HCT116 (cell line): ENCODE data around the gene SLC6A17. TPM values are rescaled to one million over a fixed set of nuclear protein-coding genes. Genes with fewer than 3 reads are reported as not detected.

Experiments
- ATAC-seq: fragments of 200-7000 bp; cut with Tn5 transposase; 2 replicates; pipeline ENCODE4 v1.9.1; 2020; ENCODE audit warnings: mild to moderate bottlenecking, moderate library complexity
- BruUV-seq: library from RNA; stranded (reverse); fragments of 400-500 nt; replicated peaks from 2 replicates; lab custom pipeline; 2021; lab: Mats Ljungman, UMichigan
- CTCF ChIA-PET: fragments of 300-600 bp; sonication (Branson Sonifier 250); formaldehyde crosslinking; loops from one replicate; lab custom pipeline; 2021; ENCODE audit warnings: antibody characterized with exemption; lab: Charles Lee
- POLR2A ChIA-PET: fragments of 300-600, 350-600 bp; sonication (Branson Sonifier 250); formaldehyde crosslinking; loops from one replicate; lab custom pipeline; 2021; ENCODE audit warnings: antibody characterized with exemption; lab: Charles Lee
- RAD21 ChIA-PET, 2 experiments: fragments of 300-600 bp; sonication (Branson Sonifier 250); formaldehyde crosslinking; loops; one replicate each; lab custom pipeline; 2023; ENCODE audit warnings: low total read pairs in 2 of 2; ENCODE audit not compliant: uncharacterized antibody in 2 of 2, unreplicated experiment in 2 of 2, low non-redundant PET in 1 of 2; lab: Charles Lee
- DNase-seq: peaks from one replicate; pipeline ENCODE4 v3.0.0-alpha.2; 2010; ENCODE audit warnings: low read depth, low spot score
- H2AFZ ChIP-seq: fragments of 200-600 bp; shearing (Covaris generic), sonication (generic); 2 replicates; pipeline ENCODE4 v1.6.1; 2017; ENCODE audit warnings: low read depth, mixed run types, mixed read lengths, antibody characterized with exemption, low read length; ENCODE audit not compliant: poor library complexity, severe bottlenecking
- H3K27ac ChIP-seq: 2 replicates; pipeline ENCODE4 v1.5.1; 2012; ENCODE audit warnings: low read depth, low read length
- H3K27me3 ChIP-seq: fragments of 200-600 bp; sonication (generic); 2 replicates; pipeline ENCODE4 v1.6.1; 2016; ENCODE audit warnings: mixed run types, low read length, mixed read lengths; ENCODE audit not compliant: insufficient read depth
- H3K36me3 ChIP-seq, 2 experiments: fragments of 200-500 bp in 1 of 2; fragments of 200-600 bp in 1 of 2; sonication (Bioruptor generic) in 1 of 2; sonication (generic) in 1 of 2; 2 replicates each; pipeline versions ENCODE4 v1.5.1 to v1.6.1; 2014 to 2016; ENCODE audit warnings: low read length in 2 of 2, inconsistent platforms in 1 of 2, mixed read lengths in 1 of 2, mixed run types in 1 of 2; ENCODE audit not compliant: insufficient read depth in 2 of 2, control insufficient read depth in 1 of 2
- H3K4me1 ChIP-seq, 2 experiments: fragments of 200-600 bp in 1 of 2; sonication (generic) in 1 of 2; 2 replicates each; pipeline versions ENCODE4 v1.5.1 to v1.6.1; 2012 to 2017; ENCODE audit warnings: low read length in 2 of 2, inconsistent platforms in 1 of 2, mild to moderate bottlenecking in 1 of 2, mixed read lengths in 1 of 2, mixed run types in 1 of 2, moderate library complexity in 1 of 2; ENCODE audit not compliant: insufficient read depth in 2 of 2, control insufficient read depth in 1 of 2
- H3K4me2 ChIP-seq: fragments of 200-600 bp; sonication (generic); 2 replicates; pipeline ENCODE4 v1.6.1; 2017; ENCODE audit warnings: mixed run types, low read length, mixed read lengths
- H3K4me3 ChIP-seq, 2 experiments: fragments of 200-600 bp in 1 of 2; sonication (generic) in 1 of 2; replicated peaks in 1 of 2; 2 replicates each; pipeline ENCODE4 v1.5.1; 2011 to 2016; ENCODE audit warnings: low read length in 2 of 2, control low read depth in 1 of 2, low read depth in 1 of 2, mild to moderate bottlenecking in 1 of 2, mixed read lengths in 1 of 2, mixed run types in 1 of 2
- H3K79me2 ChIP-seq: fragments of 200-600 bp; sonication (generic); 2 replicates; pipeline ENCODE4 v1.6.1; 2017; ENCODE audit warnings: mild to moderate bottlenecking, mixed run types, low read length, moderate library complexity, mixed read lengths; ENCODE audit not compliant: insufficient read depth
- H3K9ac ChIP-seq: fragments of 200-600 bp; sonication (generic); 2 replicates; pipeline ENCODE4 v1.6.1; 2016; ENCODE audit warnings: low read length, mixed read lengths
- H3K9me2 ChIP-seq: fragments of 200-600 bp; sonication (generic), shearing (Covaris generic); 2 replicates; pipeline ENCODE4 v1.6.1; 2017; ENCODE audit warnings: mixed run types, mild to moderate bottlenecking, moderate library complexity; ENCODE audit not compliant: insufficient read depth
- H3K9me3 ChIP-seq, 2 experiments: fragments of 200-500 bp in 1 of 2; fragments of 200-600 bp in 1 of 2; sonication (Bioruptor generic) in 1 of 2; sonication (generic) in 1 of 2; 2 replicates each; pipeline ENCODE4 v1.6.1; 2014 to 2017; ENCODE audit warnings: low read length in 2 of 2, mixed read lengths in 2 of 2, inconsistent platforms in 1 of 2, low read depth in 1 of 2, mild to moderate bottlenecking in 1 of 2, mixed run types in 1 of 2, moderate library complexity in 1 of 2; ENCODE audit not compliant: control insufficient read depth in 1 of 2, insufficient read depth in 1 of 2
- H4K20me1 ChIP-seq: fragments of 200-600 bp; sonication (generic), shearing (Covaris generic); 2 replicates; pipeline ENCODE4 v1.6.1; 2017; ENCODE audit warnings: mixed run types, mild to moderate bottlenecking, moderate library complexity; ENCODE audit not compliant: insufficient read depth
- CBX3 ChIP-seq: IDR thresholded peaks from 2 replicates; pipeline ENCODE4 v1.6.1; 2012; ENCODE audit warnings: low read depth
- EGR1 ChIP-seq: IDR thresholded peaks from 2 replicates; pipeline ENCODE4 v1.6.1; 2012; ENCODE audit warnings: low read depth
- ELF1 ChIP-seq: IDR thresholded peaks from 2 replicates; pipeline ENCODE4 v1.6.1; 2012; ENCODE audit warnings: low read depth, borderline replicate concordance
- EZH2 ChIP-seq: fragments of 200-600 bp; sonication (generic); IDR thresholded peaks from 2 replicates; pipeline ENCODE4 v1.6.1; 2017; ENCODE audit warnings: antibody characterized with exemption, mixed run types
- EZH2phosphoT487 ChIP-seq: fragments of 200-600 bp; IDR thresholded peaks from 2 replicates; pipeline ENCODE4 v1.6.1; 2018; ENCODE audit warnings: antibody characterized with exemption, borderline replicate concordance
- FOSL1 ChIP-seq: IDR thresholded peaks from 2 replicates; pipeline ENCODE4 v1.6.1; 2012; ENCODE audit warnings: low read depth
- MAX ChIP-seq: IDR thresholded peaks from 2 replicates; pipeline ENCODE4 v1.6.1; 2012
- POLR2AphosphoS5 ChIP-seq: IDR thresholded peaks from 2 replicates; pipeline ENCODE4 v1.6.1; 2011; ENCODE audit warnings: mild to moderate bottlenecking, low read depth, low read length, moderate library complexity
- RAD21 ChIP-seq: IDR thresholded peaks from 2 replicates; pipeline ENCODE4 v1.6.1; 2012; ENCODE audit warnings: low read depth, mild to moderate bottlenecking
- REST ChIP-seq: IDR thresholded peaks from 2 replicates; pipeline ENCODE4 v1.6.1; 2012; ENCODE audit warnings: low read depth
- SIN3A ChIP-seq: IDR thresholded peaks from 2 replicates; pipeline ENCODE4 v1.6.1; 2012; ENCODE audit warnings: low read depth
- SRF ChIP-seq: IDR thresholded peaks from 2 replicates; pipeline ENCODE4 v1.6.1; 2012; ENCODE audit warnings: low read depth
- TCF7L2 ChIP-seq: IDR thresholded peaks from 2 replicates; pipeline ENCODE4 v1.7.0; 2011; ENCODE audit warnings: borderline replicate concordance, inconsistent platforms; ENCODE audit not compliant: insufficient read depth, insufficient read length; ENCODE audit errors: extremely low read depth
- ZBTB33 ChIP-seq: IDR thresholded peaks from 2 replicates; pipeline ENCODE4 v1.6.1; 2011; ENCODE audit warnings: mild to moderate bottlenecking, low read length, moderate library complexity; ENCODE audit not compliant: insufficient replicate concordance; ENCODE audit errors: extremely low read depth
- ZFX ChIP-seq: fragments of 450-650 bp; IDR thresholded peaks from 2 replicates; pipeline ENCODE4 v1.6.1; 2017
- intact Hi-C: fragments of 100-400 bp; cut with micrococcal nuclease; formaldehyde crosslinking; loops from 2 replicates; pipeline ENCODE4 v1.10.0; 2022
- total RNA-seq: library from RNA; stranded (reverse); gene quantifications from one replicate; pipeline ENCODE4 v1.2.1, GENCODE V29; 2021; ENCODE audit not compliant: unreplicated experiment
- TF ChIP-seq, protein P1 (sequence below), 3 experiments: fragments of 200-600 bp in 1 of 3; sonication (generic) in 1 of 3; IDR thresholded peaks in 2 of 3; conservative IDR thresholded peaks in 1 of 3; 2 replicates each; pipeline ENCODE4 v1.5.1; 2012 to 2017; ENCODE audit warnings: low read depth in 2 of 3, low read length in 2 of 3, antibody characterized with exemption in 1 of 3, borderline replicate concordance in 1 of 3, control low read depth in 1 of 3, mild to moderate bottlenecking in 1 of 3, mixed read lengths in 1 of 3, mixed run types in 1 of 3, moderate library complexity in 1 of 3; ENCODE audit not compliant: insufficient read depth in 1 of 3
- TF ChIP-seq, protein P2 (sequence below): IDR thresholded peaks from 2 replicates; pipeline ENCODE4 v1.6.1; 2012

SLC6A17 gene
- total RNA-seq, 1 experiment from 2014 or later: 10.5 TPM

DNA sequence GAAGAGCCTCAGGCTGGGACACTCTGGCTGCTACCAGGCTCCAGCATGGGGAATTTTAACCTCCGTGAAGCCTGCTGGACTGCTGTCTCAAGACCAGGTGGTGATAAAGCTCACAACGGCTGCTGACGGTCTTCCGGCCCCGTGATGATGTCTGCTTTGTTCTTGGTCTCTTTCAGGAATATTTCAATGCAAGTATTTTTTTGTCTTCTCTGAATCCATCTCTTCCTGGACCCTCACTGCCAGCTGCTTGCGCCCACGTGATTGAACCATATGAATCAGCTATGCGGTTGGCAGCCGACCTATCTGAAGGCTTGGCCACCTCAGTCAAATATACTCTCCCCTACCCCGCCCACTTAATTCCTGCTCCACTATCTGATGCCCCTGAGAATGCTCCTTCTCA is 14.6 kb upstream of the SLC6A17 start:
- H3K4me3 ChIP-seq: no peak overlapping the region
- no peaks in the 10 kb centered on the region for H4K20me1 ChIP-seq
- H3K9ac ChIP-seq: no peak overlapping the region
- H3K4me2 ChIP-seq: no peak overlapping the region
- RAD21 ChIA-PET: no interaction called here
- no peaks in the 10 kb centered on the region for H3K36me3 ChIP-seq
- TF ChIP-seq, protein P1, sequence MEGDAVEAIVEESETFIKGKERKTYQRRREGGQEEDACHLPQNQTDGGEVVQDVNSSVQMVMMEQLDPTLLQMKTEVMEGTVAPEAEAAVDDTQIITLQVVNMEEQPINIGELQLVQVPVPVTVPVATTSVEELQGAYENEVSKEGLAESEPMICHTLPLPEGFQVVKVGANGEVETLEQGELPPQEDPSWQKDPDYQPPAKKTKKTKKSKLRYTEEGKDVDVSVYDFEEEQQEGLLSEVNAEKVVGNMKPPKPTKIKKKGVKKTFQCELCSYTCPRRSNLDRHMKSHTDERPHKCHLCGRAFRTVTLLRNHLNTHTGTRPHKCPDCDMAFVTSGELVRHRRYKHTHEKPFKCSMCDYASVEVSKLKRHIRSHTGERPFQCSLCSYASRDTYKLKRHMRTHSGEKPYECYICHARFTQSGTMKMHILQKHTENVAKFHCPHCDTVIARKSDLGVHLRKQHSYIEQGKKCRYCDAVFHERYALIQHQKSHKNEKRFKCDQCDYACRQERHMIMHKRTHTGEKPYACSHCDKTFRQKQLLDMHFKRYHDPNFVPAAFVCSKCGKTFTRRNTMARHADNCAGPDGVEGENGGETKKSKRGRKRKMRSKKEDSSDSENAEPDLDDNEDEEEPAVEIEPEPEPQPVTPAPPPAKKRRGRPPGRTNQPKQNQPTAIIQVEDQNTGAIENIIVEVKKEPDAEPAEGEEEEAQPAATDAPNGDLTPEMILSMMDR (IDR thresholded peaks at IDR 0.05 in 2 of 3, conservative IDR thresholded peaks at IDR 0.05 in 1 of 3; ENCODE audit: borderline replicate concordance in 1 of 3, insufficient read depth in 1 of 3, low read depth in 2 of 3, low read length in 2 of 3): no peak
- TF ChIP-seq ZFX (no peak), ELF1 (no peak), EGR1 (no peak), REST (no peak), SIN3A (no peak), ZBTB33 (no peak), CBX3 (no peak), EZH2phosphoT487 (no peak), POLR2AphosphoS5 (no peak), SRF (no peak), MAX (no peak), TCF7L2 (no peak), RAD21 (no peak), FOSL1 (no peak), EZH2 (no peak)
- TF ChIP-seq, protein P2, sequence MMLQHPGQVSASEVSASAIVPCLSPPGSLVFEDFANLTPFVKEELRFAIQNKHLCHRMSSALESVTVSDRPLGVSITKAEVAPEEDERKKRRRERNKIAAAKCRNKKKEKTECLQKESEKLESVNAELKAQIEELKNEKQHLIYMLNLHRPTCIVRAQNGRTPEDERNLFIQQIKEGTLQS: no peak
- TF ChIP-seq, all 23 proteins: peak for 0
- intact Hi-C loops: no loop called here
- CTCF ChIA-PET: interaction anchor here (1.4 kb wide), 1 partner anchor 15 kb away, joined by 5 read pairs; the partner anchor contains the start of gene SLC6A17
- ATAC-seq (no peak), DNase-seq (no peak)
- POLR2A ChIA-PET: no interaction called here
- Histone ChIP-seq H3K79me2 (no peaks in the 10 kb centered on the region), H3K27me3 (peaks cover 27% of the 10 kb centered on the region), H3K4me1 (peaks cover 2 to 8% of the 10 kb centered on the region in 2 experiments; a peak in 1 of 4 replicates), H3K27ac (no peak overlapping the region), H2AFZ (no peak overlapping the region), H3K9me2 (no peaks in the 10 kb centered on the region), H3K9me3 (no peaks in the 10 kb centered on the region)
- no TSS peak for BruUV-seq
